Breast epithelium (tissue), 4 donors: ENCODE measurements around the gene AKR1E2. TPM values are rescaled to one million over a fixed set of nuclear protein-coding genes. Genes with fewer than 3 reads are reported as not detected.

Experiments
- DNase-seq, 2 donors: peaks; one replicate each; pipeline ENCODE4 v3.0.0-alpha.2; 2019; ENCODE audit warnings: low spot score in 2 of 2
- H3K27ac ChIP-seq, 2 donors: fragments of 200-600 bp; sonication (generic) in 1 of 2; one replicate each; pipeline ENCODE4 v1.5.1; 2016 to 2019; ENCODE audit warnings: mild to moderate bottlenecking in 1 of 2
- H3K27me3 ChIP-seq, 2 donors: fragments of 200-600 bp; sonication (generic) in 1 of 2; one replicate each; pipeline versions ENCODE4 v1.5.1 to v1.6.0; 2017 to 2019; ENCODE audit warnings: control low read depth in 1 of 2, mild to moderate bottlenecking in 1 of 2
- H3K36me3 ChIP-seq: fragments of 200-600 bp; one replicate; pipeline ENCODE4 v1.5.1; 2019
- H3K4me1 ChIP-seq, 2 donors: fragments of 200-600 bp; sonication (generic); one replicate each; pipeline ENCODE4 v1.5.1; 2016 to 2019; ENCODE audit warnings: control low read depth in 1 of 2
- H3K4me3 ChIP-seq, 3 donors: fragments of 200-600 bp; sonication (generic); 1 replicate in 2 of 3; 2 replicates in 1 of 3; pipeline ENCODE4 v1.5.1; 2016 to 2019; ENCODE audit warnings: mild to moderate bottlenecking in 3 of 3, moderate library complexity in 2 of 3
- H3K9me3 ChIP-seq, 2 donors: fragments of 200-600 bp; sonication (generic) in 1 of 2; one replicate each; pipeline ENCODE4 v1.5.1; 2016 to 2019; ENCODE audit warnings: control low read depth in 1 of 2
- CTCF ChIP-seq, 3 donors: fragments of 450-650 bp; IDR thresholded peaks; one replicate each; pipeline ENCODE4 v1.5.1; 2016 to 2017; ENCODE audit warnings: antibody characterized with exemption in 3 of 3, mild to moderate bottlenecking in 3 of 3, moderate library complexity in 3 of 3
- POLR2A ChIP-seq: fragments of 450-650 bp; IDR thresholded peaks from one replicate; pipeline ENCODE4 v1.6.1; 2016; ENCODE audit warnings: antibody characterized with exemption, mild to moderate bottlenecking, moderate library complexity
- POLR2AphosphoS5 ChIP-seq, 3 donors: sonication (generic); formaldehyde crosslinking; IDR thresholded peaks; one replicate each; pipeline ENCODE4 v1.6.1; 2017; ENCODE audit warnings: antibody characterized with exemption in 3 of 3
- intact Hi-C: fragments of 100-400 bp; cut with DNase I; formaldehyde crosslinking; loops from one replicate; pipeline ENCODE4 v1.15.1; 2023; ENCODE audit warnings: low total_unique reads
- total RNA-seq, 3 donors: library from RNA; depleted of rRNA; stranded (reverse); fragments of >200 nt; gene quantifications; one replicate each; pipeline ENCODE4 v1.1.0, GENCODE V29; 2016

Gene AKR1E2
- total RNA-seq, 3 donors from 2014 or later = 12.1 to 21.1 (median 15.5) TPM

GRCh38 chr10:4840151-4840550 is 14.1 kb downstream of the AKR1E2 start:
- no peaks in the 10 kb centered on the region for H3K36me3 ChIP-seq
- intact Hi-C loops = loop anchor here (10.0 kb wide), 1 partner anchor 545 kb away; no protein-coding TSS in a partner anchor
- no peaks in the 10 kb centered on the region for H3K9me3 ChIP-seq
- TF ChIP-seq CTCF (IDR thresholded peaks at IDR 0.05) (no peak), POLR2AphosphoS5 (IDR thresholded peaks at IDR 0.05) (no peak), POLR2A (no peak)
- no peaks in the 10 kb centered on the region for H3K4me1 ChIP-seq
- H3K4me3 ChIP-seq = no peak overlapping the region
- H3K27me3 ChIP-seq = no peaks in the 10 kb centered on the region
- no peak for DNase-seq
- H3K27ac ChIP-seq = no peak overlapping the region

- Histone ChIP-seq H3K4me3 (no peak overlapping the region), H3K27ac (no peak overlapping the region), H3K4me1 (no peaks in the 10 kb centered on the region), H3K9me3 (no peaks in the 10 kb centered on the region), H3K27me3 (no peaks in the 10 kb centered on the region), H3K36me3 (no peaks in the 10 kb centered on the region)
- DNase-seq = no peak
- TF ChIP-seq CTCF (IDR thresholded peaks at IDR 0.05) (no peak), POLR2A (no peak), POLR2AphosphoS5 (IDR thresholded peaks at IDR 0.05) (no peak)
- intact Hi-C loops = loop anchor here (10.0 kb wide), 1 partner anchor 541 kb away; no protein-coding TSS in a partner anchor
Measured at GRCh38 chr10:4843525-4844180, 17.6 kb downstream of the AKR1E2 start.

DNA sequence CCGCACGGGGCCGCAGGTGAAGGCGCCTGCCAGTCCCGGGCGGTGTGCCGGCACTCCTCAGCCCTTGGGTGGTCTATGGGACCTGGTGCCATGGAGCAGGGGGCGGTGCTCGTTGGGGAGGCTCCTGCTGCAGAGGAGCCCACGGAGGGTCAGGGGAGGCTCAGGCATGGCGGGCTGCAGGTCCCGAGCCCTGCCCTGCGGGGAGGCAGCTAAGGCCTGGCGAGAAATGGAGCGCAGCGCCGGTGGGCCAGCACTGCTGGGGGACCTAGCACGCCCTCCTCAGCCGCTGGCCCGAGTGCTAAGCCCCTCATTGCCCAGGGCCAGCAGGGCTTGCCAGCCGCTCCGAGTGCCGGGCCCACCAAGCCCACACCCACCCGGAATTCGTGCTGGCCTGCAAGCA is 18.9 kb downstream of the AKR1E2 start:
- H3K4me1 ChIP-seq = no peaks in the 10 kb centered on the region
- no peak overlapping the region for H3K4me3 ChIP-seq
- no peaks in the 10 kb centered on the region for H3K36me3 ChIP-seq
- no peaks in the 10 kb centered on the region for H3K9me3 ChIP-seq
- TF ChIP-seq CTCF (IDR thresholded peaks at IDR 0.05) (no peak), POLR2AphosphoS5 (IDR thresholded peaks at IDR 0.05) (no peak), POLR2A (no peak)
- intact Hi-C loops = loop anchor here (10.0 kb wide), 1 partner anchor 540 kb away; no protein-coding TSS in a partner anchor
- no peak for DNase-seq
- H3K27me3 ChIP-seq = no peaks in the 10 kb centered on the region
- H3K27ac ChIP-seq = no peak overlapping the region

- H3K9me3 ChIP-seq = no peaks in the 10 kb centered on the region
- intact Hi-C loops = loop anchor here (10.0 kb wide), 1 partner anchor 539 kb away; no protein-coding TSS in a partner anchor
- TF ChIP-seq CTCF (IDR thresholded peaks at IDR 0.05) (no peak), POLR2AphosphoS5 (IDR thresholded peaks at IDR 0.05) (no peak), POLR2A (no peak)
- no peaks in the 10 kb centered on the region for H3K27me3 ChIP-seq
- H3K36me3 ChIP-seq = no peaks in the 10 kb centered on the region
- H3K27ac ChIP-seq = no peak overlapping the region
- no peak for DNase-seq
- no peak overlapping the region for H3K4me3 ChIP-seq
- H3K4me1 ChIP-seq = no peaks in the 10 kb centered on the region
Measured at GRCh38 chr10:4845766-4846165, 19.8 kb downstream of the AKR1E2 start.

DNA sequence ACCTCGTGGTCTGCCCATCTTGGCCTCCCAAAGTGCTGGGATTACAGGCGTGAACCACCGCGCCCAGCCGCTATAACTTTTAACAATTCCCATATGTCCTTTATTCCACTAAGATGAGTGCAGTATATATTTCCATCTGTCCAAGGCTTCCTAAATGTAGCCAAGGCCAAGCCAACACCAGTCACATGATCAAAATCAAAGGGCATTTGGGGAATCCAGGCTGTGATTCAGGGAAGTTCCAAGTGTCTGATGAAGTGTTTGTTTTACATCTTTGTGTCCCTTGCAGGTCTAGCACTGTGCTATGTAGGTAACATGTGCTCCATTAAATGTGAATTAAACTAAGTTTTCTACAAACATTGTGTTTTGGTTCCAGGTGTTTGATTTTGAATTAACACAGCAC is 20.8 kb downstream of the AKR1E2 start:
- Histone ChIP-seq H3K4me3 (no peak overlapping the region), H3K9me3 (no peaks in the 10 kb centered on the region), H3K27ac (peak overlapping the region; percentile 20 to 68), H3K4me1 (peaks cover 0 to 5% of the 10 kb centered on the region in 2 donors), H3K27me3 (no peaks in the 10 kb centered on the region), H3K36me3 (no peaks in the 10 kb centered on the region)
- TF ChIP-seq POLR2A (no peak), CTCF (IDR thresholded peaks at IDR 0.05) (no peak), POLR2AphosphoS5 (IDR thresholded peaks at IDR 0.05) (no peak)
- intact Hi-C loops = loop anchor here (10.0 kb wide), 1 partner anchor 538 kb away; no protein-coding TSS in a partner anchor
- DNase-seq = no peak
